Activated CD8-positive, alpha-beta memory T cell treated with anti-CD3 and anti-CD28 coated beads for 4 hours (primary cell): ENCODE data around the gene PIWIL4.
A peak's percentile ranks its signal among the peaks of the same experiment; 100 is the strongest.
"Not testable (repeated sequence)": the region's sequence is repeated elsewhere in the genome, so short reads cannot be mapped to it uniquely, and the experiment has no call there.

Experiments
- DNase-seq, 2 donors: peaks; one replicate each; pipeline ENCODE4 v3.0.0-alpha.2; 2020; ENCODE audit warnings: low read depth in 2 of 2

PIWIL4 gene

DNA sequence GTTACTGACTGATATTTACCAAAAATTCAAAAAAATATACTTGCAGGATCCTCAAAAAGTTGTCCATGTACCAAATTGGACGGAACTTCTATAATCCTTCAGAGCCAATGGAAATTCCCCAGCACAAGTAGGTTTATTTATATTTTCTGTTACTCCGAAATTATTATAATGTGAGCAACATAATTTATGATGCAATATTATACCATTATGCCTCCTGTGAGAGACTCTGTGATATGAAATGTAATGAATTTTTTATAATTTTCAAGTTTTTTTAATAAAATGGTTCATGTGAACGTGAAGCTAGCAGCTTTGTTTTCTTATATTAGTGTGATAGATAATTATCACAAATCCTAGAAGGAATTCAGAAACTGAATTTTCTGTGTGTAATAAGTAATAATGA is 18.2 kb downstream of the PIWIL4 start:
- no peak for DNase-seq

DNA sequence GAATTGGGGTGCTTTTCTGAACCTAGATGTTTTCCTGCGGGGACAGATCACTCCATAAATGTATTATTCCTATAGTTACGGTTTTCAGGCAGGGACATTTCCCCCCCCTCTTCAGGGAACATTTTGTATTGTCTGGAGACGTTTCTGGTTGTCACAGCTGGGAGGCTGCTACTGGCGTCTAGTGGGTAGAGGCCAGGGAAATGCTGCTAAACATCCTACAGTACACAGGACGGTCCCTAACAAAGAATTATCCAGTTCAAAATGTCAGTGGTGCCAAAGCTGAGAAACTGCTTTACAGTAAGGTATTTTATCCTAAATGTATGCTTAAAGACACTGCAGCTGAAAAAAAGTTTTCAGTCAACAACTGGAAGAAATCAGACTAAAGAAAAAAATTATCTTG is 19.4 kb downstream of the PIWIL4 start:
- DNase-seq, result no peak

DNA sequence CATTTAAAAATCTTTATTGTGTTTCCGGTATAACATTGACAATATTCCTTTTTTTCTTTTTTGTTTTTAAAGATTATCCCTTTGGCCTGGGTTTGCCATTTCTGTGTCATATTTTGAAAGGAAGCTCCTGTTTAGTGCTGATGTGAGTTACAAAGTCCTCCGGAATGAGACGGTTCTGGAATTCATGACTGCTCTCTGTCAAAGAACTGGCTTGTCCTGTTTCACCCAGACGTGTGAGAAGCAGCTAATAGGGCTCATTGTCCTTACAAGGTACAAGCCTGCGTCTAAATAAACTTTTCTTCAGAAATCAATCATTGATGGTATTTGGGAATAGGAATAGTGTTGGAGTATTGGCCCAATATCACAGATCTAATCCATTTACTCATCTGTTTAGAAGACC is 19.8 kb downstream of the PIWIL4 start:
- DNase-seq, result no peak

DNA sequence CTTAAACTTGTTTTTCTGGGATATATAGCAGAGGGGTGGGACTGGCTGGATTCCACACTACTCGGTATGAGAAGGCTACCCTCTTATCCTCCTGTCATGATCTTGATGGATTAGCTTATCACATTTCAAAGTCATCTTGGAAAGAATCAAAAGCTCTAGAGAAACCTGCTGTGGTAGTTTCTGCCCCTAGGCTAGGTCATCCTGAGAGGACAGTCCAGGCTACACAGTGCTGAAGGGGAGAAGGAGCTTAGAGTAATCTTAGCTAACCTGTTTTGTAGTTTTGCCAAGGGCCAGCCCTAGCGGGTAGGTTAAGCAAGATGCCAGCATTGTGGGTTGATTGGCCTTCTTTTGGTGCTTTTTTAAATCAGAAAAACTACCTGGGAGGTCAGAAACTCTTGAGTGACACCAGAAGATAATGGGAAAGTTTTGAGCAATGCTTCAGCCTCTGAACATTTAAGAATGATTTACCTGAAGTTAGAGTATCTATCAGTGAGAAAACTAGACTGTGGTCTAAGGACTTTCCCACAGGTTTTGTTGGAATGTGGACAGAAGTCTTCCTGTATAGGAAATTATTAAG is 21.3 kb downstream of the PIWIL4 start:
- DNase-seq, result no peak

DNA sequence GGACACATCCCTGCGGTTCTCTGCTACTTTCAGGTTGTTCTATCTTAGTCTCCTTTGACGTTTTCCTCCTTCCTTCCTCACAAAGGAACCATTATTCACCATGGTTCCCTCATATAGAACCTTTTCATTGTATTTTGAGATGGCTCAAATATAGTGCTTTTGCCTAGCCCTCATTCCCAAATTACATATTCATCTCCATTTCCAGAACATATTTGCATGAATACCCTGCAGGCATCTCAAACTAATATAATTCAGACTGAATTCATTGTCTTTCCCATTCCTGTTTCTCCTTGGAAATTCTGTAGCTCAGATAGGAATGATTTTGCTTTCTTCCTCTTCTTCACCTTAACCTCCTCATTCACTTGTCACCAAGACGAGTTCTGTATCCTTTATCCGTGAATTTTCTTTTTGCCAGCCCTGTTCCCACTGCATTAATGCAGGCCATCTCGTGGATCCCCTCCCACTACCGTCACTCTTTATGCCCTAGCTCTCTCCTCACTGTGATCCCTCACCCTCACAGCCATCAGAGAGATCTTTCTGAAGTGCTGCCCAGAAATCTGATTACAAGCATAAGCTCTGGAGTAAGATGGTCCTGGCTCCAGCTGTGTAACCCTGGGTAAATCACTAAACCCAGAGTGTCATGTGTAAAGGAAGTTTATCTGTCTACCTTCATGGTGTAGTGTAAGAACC is 23.3 kb downstream of the PIWIL4 start:
- DNase-seq, result no peak

DNA sequence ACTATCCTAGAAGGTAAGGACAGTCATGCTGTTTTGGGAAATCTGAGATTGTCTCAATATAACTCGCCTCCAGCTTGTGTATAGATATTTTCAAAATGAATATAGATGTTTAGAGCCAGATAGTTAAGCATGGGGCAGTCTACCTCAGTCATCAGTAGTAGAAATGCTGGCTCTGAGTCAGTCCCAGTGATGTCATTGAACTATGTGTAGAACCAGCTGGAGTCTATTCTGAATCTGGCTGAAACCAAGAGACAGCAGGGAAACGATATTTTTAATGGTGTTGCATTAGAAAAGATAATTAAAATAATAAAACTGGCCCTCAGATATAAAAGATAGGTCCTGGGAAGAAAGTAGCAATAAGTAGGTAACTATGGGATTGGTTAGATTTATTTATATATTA is 25.9 kb downstream of the PIWIL4 start:
- no peak for DNase-seq

DNA sequence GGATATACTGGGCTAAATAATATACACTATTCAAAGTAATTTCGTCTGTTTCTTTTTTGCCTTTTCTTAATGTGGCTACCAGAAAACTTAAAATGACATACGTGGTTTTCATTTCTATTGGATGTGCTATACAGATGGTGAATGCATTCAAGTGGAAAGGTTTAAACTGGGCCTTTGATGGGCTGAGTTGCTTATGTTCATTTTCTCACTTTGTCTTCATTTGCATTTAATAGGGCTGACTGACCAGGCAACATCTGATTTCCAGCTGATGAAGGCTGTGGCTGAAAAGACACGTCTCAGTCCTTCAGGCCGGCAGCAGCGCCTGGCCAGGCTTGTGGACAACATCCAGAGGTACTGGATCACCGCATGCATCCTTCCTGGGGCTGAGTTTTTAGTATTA is 27.9 kb downstream of the PIWIL4 start:
- DNase-seq, result no peak

DNA sequence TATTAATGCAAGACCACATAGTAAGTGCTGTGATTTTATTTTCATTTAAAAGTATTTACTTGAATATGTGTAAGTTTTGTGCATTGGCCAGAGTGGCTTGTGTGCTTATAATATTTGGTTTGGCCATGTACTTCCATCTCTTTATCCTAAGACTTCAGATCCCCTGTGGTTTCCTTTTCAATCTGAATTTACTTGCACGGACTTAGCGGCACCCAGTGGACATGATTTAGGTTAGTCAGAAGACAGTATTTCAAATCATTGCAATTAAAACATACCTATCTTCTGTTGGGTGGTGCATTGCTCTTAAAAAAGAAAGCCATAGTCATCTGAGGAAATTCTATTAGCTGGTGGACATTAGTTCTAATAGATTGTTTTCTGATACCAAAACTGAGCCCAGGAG is 30.7 kb downstream of the PIWIL4 start:
- no peak for DNase-seq

DNA sequence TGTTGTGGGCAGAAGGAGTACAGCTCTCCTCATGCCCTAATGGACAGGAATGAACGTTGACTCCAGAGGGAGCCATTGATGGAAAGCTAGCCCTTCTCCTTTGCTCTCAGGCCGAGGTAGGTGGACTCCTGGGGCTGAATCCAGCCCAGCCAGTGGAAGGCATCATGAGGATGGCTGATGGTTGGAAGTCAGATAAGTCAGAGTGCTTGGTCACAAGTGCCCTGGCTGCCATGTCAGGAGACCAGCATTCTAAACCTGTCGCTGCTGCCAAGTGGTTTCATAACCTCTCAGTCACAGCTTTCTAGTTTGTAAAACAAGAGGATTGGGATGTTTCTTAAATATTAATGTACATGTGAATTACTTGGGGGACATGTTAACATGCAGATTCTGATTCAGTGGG is 32.3 kb downstream of the PIWIL4 start:
- DNase-seq, result no peak

DNA sequence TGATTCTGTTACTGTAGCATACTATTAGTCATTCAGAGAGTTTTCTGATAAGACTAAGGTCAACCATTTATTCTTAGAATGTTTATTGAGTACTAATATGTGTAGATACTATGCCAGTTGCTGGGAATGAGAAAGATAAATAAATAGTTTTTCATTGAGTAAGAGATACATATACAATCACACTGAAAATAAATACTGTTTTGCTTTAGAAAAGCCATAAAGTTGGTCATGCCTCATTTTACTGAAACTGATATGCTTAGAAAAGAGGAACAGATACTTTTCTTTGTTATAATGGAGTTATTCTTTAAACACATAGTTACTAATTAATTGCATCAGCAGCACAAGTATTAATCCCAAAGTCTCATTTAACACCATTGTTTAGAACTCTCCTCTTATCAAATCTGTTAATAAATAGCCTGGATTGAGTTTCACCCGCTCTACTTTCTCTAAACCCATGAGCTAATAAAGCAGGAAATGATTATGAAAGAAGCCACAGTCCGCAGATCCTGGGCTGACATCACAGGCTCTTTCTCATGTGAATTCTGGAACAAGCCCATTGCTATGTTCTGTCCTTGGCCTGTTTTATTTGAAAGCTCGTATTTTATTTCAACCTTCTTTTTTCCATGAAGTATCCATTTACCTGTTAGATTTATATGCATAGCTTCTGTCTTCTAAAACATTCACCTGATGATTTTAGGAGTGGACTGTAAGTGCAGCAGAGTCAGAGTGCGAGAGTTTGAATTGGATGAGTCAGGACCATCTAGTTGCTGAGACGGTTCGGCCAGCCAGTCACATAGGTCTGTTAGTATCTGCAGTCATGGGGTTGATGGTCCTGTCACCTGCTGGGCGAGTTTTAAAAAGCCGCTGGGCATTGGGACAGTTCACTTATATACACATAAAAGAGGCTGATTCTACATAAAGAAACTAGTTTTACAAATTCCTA is 35.5 kb downstream of the PIWIL4 start:
- DNase-seq, result peak in 1 of 2 donors; percentile 6

DNA sequence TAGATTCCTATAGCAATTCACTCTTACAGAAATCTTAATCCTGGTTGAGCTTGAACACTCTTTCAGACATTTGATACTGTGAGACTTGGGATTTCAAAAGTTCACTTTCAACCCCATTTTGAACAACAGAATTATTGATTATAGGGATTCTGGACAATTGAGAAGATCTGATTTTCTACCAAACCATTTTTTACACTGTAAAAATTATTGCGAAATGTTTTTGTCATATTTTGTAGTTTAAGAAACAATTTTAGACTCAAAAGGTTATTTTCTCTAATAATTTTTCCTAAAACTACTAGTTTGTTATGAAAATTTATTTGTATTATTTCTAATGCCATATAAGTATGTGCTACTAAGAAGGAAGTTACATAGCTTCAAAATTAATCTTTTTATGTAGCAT is 36.4 kb downstream of the PIWIL4 start:
- no peak for DNase-seq

DNA sequence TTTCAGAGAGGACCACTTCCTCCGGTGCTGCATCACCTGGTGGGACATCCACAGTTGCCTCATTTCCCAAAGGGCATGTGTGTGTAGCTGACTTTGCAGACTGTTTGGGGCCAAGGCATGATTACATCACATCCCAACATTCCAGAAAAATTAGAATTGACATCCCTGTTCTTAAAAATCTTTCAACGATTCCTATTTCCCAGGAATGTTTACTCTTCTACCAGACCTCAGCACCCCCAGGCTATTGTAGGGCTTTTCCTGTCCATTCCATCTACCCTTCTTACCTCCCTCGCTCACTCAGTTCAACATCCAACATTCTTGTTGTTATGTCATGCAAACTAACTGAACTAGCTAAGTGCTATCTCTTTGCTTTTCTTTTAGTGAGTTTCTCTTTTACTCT is 37.3 kb downstream of the PIWIL4 start:
- no peak for DNase-seq

DNA sequence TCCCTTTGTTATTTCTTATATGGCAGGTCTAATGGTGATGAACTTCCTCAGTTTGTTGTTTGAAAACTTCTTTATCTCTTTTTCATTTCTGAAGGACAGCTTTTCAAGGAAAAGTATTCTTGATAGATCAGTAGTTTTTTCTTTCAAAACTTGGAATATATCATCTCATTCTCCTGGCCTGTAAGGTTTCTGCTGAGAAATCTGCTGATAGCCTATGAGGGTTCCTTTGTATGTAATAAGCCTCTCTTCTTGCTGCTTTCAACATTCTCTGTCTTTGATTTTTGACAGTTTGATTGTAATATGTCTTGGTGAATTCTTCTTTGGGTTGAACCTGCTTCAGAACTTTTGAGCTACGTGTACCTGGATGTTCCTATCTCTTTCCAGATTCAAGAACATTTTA is 46.0 kb downstream of the PIWIL4 start:
- no peak for DNase-seq

DNA sequence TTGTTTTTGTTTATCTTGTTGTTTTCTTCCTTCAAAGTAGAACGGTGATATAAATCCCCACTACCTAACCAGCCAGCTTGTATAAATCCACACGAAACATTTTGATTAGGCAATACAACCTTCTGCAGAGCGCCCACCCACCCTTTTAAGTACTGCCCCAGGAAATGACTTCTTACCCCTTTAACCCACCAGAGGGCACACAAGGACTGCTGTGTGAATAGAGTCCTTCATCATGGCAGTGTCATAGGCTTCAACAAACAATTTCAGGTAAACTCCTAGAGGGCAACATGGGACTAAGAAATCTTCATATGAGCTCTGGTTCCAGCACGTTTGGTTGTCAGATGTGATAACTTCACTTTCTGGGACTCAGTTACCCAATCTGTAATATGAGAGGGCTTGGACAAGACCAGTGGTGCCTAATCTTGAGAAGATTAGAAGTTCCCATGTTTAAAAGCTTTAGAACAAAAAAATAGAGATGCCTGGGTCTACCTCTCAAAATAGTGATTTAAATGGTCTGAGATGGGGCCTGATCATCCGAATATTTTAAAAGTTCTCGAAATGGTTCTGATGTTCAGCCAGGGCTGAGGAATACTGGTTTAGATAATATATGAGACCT is 56.1 kb downstream of the PIWIL4 start:
- no peak for DNase-seq

DNA sequence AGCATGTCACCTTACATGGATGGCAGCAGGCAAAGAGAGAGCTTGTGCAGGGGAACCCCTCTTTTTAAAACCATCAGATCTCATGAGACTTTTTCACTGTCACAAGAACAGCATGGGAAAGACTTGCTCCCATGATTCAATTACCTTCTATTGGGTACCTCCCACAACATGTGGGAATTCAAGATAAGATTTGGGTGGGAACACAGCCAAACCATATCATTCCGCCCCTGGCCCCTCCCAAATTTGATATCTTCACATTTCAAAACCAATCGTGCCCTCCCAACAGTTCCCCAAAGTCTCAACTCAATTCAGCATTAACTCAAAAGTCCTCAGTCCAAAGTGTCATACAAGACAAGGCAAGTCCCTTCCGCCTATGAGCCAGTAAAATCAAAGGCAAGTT is 58.3 kb downstream of the PIWIL4 start:
- not testable (repeated sequence) for DNase-seq

DNA sequence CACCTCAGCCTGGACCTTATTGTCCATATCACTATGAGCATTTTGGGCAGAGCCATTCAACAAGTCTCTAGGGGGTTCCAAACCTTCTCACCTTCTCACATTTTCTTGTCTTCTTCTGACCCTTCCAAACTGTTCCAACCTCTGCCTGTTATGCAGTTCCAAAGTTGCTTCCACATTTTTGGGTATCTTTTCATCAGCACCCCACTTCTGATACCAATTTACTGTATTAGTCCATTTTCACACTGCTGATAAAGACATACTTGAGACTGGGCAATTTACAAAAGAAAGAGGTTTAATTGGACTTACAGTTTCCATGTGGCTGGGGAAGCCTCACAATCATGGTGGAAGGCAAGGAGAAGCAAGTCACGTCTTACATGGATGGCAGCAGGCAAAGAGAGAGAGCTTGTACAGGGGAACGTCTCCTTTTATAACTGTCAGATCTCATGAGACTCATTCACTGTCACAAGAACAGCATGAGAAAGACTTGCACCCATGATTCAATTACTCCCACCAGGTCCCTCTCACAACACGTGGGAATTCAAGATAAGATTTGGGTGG is 59.9 kb downstream of the PIWIL4 start:
- not testable (repeated sequence) for DNase-seq

DNA sequence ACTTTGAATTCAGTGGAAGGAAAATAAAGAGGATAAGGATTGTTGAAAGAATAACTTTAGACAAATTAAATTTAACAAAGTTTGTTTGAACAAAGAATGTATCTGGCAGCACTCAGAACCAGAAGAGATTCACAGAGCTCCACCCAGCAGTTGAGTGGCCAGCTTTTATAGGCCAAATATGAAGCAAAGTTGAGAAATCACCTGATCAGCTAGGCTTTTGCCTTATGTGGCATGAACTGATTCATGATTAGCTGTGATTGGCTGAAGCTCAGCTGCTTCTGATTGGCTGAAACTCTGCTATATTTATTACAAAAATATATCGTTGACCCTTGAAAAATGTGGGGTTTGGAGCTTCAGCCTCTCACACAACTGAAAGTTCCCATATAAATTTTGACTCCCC is 62.6 kb downstream of the PIWIL4 start:
- DNase-seq, result no peak

DNA sequence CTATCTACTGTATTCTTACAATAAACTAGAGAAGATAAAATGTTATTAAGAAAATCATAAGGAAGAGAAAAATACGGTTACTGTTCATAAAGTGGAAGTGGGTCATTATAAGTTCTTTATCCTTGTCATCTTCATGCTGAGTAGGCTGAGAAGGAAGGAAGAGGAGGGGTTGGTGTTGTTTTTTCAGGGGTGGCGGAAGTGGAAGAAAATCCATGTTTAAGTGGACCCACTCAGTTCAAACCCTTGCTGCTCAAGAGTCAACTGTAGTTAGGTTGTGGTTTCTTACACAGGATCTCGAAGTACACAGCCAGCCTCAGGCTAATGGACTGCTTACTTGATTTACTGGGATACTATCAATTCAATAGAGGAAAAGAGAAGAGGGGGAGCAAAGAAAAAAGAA is 63.1 kb downstream of the PIWIL4 start:
- no peak for DNase-seq

DNA sequence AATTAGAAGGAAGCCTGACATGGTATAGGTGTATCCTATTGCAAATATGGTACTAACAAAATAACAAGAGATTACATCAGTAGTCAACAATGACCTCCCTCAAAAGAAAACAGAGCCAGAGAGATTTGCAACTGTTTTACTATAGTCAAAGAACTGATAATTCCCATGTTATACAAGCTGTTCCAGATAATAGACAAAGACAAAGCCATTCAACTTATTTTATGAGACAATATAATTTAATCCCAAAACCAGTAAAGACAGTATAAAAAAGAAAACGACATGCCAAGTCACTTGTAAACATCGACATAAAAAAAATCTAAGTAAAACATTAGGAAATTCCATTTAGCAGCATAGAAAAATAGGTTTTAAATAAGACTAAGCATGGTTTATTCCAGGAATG is 65.2 kb downstream of the PIWIL4 start:
- no peak for DNase-seq

DNA sequence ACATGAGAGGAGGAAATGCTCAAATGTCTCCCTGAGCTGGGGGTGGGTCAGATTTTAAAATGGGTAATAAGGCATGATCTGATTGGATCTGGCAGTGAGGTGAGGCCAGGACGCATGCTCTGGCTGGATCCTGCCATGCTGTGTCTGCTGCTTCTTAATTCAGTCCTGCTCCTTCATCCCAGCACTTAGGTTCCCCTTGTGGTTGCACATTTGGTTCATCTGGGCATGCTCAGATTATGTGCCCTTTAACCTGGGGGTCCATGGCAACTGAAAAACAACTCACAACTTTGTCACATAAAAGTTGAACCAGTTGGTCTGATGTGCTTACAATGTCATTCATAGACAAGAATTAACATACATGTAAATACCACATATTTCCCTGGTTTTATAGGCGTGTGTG is 67.9 kb downstream of the PIWIL4 start:
- DNase-seq, result no peak

DNA sequence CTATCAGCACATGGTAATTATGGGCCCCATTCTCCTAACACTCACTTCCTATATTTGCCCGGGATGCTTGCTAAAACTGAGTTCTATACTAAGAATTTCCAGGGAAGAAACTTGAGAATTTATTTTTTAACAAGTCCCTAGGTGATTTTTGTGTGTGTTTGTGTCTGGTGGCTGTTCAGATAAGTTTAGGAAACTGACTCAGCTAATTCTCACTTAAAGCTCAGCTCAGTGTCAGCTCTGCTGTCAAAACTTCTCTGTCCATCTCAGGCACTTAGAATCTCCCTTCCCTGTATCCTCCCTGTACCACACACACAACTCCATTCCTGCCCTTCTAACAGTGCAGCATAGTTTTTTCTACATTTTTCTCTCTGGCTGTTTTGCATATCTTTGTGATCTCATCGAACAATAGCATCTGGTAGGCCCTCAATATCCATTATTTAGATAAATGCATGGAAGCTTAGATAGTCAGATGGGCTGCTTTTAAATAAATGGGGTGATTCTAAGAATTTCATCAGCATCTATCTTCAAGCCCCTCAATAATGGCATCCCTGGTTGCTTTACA is 69.3 kb downstream of the PIWIL4 start:
- DNase-seq, result no peak
